NK-92 treated with Interleukin-12 subunit alpha and Interleukin-12 subunit beta, amount 100 ng/mL, for 24 hours (cell line): Measurements from ENCODE around the gene GPC5.

Source experiments
- DNase-seq: peaks from one replicate; lab custom pipeline; 2025; lab: John Stamatoyannopoulos, UW

Gene GPC5

GRCh38 chr13:91459485-91459884 is 61.1 kb downstream of the GPC5 start:
- DNase-seq = no peak

DNA sequence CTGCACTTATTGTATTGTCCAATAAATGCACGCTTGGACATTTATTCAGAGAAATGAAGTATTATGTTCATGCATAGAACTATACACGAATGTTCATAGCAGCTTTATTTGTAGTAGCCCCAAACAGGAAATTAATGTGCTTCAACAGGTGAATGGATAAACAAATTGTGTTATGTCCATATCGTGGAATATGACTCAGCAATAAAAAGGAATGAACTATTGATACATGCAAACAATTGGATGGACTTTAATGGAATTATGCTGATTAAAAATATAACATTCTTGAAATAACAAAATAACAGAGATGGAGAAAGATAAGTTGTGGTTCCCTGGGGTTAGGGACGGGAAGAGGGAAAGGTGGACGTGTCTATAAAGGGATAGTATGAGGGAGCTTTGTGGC is 65.9 kb downstream of the GPC5 start:
- DNase-seq = no peak

DNA sequence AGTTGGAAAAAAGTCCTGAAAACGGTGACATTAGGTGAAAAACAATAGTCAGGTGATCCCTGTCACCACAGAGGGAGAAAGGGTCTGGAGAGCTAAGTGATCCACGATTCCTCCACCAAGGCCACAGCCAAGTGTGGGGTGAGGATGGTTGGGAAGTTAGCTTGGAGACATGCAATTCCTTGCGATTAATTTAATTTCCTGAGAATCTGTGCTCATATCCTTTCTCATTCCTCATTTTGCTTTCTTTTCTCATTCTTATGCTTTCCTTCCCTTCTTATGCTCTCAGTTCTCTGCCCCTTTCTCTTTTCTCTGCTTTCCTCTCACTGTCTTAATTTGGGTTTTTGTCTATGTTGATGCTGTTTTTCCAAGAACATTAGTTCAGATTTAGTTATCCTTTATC is 68.8 kb downstream of the GPC5 start:
- no peak for DNase-seq

DNA sequence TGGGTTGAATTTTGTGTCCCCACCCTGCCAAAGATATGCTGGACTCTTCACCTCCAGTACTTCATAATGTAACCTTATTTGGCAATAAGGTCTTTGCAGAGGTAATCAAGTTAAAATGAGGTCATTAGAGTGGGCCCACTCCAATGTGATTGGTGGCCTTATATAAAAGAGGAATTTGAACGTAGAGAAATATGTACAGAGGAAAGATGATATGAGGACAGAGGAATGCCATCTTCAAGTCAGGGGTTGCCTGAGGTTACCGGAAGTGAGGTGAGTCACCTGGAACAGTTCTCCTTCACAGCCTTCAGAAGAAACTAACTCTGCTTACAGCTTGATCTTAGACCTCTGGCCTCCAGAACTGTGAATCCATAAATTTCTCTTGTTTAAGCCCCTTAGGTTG is 69.9 kb downstream of the GPC5 start:
- no peak for DNase-seq

DNA sequence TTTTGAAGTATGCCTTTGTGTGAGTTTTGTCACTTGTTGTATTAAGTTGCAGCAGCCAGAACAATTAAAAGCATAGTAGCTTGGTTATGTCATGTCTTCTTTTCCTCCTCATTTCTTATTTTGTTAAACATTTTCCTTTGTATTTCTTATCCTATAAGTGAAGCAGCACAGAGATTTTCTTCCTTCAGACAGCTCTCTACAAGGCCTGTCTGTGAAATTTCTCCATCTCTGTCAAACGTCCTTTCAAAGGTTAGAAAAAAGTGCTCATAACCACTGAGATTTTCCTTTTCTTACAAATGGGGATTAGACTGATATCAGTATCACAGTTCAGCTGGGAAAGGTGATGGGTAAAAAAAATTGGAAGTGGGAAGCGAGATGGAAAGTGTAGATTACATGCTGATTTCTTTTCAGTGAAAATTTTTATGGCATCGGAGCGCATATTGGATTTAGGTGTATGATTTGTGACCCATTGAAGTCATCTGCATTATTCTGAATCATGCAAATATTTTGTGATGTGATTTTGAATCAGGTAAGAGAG is 71.7 kb downstream of the GPC5 start:
- no peak for DNase-seq

GRCh38 chr13:91470681-91471080 is 72.3 kb downstream of the GPC5 start:
- DNase-seq = no peak

- no peak for DNase-seq
These were observed 84.0 kb downstream of the GPC5 start for GRCh38 chr13:91482427-91482826.

- DNase-seq = no peak
These were observed 93.6 kb downstream of the GPC5 start for GRCh38 chr13:91491980-91492379.

- DNase-seq = no peak
These were observed 95.0 kb downstream of the GPC5 start for GRCh38 chr13:91493442-91493841.

DNA sequence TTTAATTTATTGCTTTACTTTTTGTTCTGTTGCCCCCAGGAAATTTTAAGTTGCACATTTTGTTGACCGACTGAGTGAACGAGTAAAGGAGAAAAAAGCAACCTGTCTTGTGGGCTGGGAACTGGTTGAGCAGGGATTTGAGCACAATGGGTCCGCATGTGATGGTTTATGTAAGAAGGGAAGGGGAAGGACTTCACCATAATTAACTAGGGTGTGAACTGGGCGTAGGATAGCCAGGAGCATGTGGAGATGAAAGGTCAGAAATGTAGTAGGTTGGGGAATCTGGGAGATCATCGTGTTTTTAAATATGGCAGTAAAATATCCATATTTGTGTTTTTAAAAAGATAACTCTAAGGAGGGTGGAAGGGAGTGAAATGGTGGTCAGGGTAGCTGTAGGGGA is 99.9 kb downstream of the GPC5 start:
- DNase-seq = no peak

- no peak for DNase-seq
These were observed 105.8 kb downstream of the GPC5 start for GRCh38 chr13:91504216-91504615.

DNA sequence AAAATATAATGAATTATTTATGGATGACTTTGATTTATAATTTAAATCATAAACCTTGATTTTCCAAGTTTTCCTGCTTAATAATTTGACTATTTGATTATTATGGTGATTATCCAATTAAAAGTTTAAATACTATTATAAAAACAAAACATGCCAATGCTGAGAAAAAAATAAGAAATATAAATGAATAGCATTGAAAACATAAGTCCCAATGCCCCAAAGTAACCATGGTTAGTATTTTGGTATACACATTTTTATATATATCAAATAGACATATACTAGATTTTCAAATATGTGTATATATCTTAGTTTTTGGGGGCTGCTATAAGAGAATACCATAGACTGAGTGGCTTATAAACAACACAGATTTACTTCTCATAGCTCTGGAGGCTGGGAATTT is 108.3 kb downstream of the GPC5 start:
- no peak for DNase-seq

GRCh38 chr13:91510058-91510457 is 111.6 kb downstream of the GPC5 start:
- no peak for DNase-seq

- DNase-seq = no peak
These were observed 115.4 kb downstream of the GPC5 start for GRCh38 chr13:91513790-91514189.

DNA sequence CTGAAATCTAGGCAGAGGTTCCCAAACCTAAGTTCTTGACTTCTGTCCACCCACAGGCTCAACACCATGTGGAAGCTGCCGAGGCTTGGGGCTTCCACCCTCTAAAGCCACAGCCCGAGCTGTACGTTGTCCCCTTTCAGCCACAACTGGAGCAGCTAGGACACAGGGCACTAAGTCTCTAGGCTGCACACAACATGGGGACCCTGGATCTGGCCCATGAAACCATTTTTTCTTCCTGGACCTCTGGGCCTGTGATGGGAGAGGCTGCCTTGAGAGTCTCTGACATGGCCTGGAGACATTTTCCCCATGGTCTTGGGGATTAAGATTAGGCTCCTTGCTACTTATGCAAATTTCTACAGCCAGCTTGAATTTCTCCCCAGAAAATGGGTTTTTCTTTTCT is 118.4 kb downstream of the GPC5 start:
- DNase-seq = no peak

GRCh38 chr13:91520952-91521351 is 122.5 kb downstream of the GPC5 start:
- DNase-seq = no peak

DNA sequence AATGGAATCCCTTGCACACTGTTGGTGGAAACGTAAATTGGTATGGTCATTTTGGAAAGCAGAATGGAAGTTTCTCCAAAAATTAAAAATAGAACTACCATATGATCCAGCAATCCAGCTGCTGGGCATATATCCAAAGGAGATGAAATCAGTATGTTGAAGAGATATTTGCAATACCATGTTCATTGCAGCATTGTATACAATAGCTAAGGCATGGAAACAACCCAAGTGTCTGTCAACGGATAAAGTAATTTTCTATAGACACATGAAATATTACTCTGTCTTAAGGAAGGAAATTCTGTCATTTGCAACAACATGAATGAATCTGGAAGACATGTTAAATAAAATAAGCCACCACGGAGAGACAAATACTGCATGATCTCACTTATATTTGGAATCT is 124.7 kb downstream of the GPC5 start:
- no peak for DNase-seq

GRCh38 chr13:91526543-91527033 is 128.2 kb downstream of the GPC5 start:
- DNase-seq = no peak

DNA sequence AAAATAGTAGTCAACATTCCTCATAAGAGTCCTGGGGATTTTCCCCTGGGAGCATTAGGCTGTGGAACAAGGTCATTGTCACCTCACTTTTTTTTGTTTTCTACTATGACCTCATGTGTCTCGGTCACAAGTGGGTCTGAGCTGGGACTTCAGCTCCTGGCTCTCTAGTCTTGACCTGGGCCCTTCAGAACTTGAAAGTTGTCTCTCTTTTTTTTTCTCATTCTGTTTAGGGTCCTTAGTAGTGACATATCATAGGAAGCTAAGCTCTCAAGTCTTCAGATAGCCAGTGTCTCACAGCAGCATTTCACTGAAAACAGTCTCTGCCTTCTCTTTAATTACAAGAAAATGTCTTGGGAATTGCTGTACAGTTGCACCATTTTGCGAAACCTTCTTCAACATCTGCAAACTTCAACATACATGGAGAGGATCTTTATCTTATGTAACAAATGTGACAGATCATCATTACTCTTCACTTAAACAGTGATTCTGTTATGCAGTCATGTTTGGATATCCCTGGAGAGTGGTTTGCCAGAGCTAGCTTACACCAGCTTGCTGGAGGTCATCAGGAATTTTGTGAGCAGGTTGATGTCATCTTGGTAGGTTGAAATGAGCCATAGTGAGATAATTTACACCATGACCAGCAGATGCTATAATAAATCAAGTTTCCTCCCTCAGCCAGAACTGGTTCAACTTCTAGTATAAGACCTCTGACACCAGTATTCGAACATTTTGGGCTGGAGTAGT is 131.5 kb downstream of the GPC5 start:
- DNase-seq = no peak

GRCh38 chr13:91531646-91532045 is 133.2 kb downstream of the GPC5 start:
- DNase-seq = no peak

- DNase-seq = no peak
These were observed 134.9 kb downstream of the GPC5 start for GRCh38 chr13:91533354-91533753.

DNA sequence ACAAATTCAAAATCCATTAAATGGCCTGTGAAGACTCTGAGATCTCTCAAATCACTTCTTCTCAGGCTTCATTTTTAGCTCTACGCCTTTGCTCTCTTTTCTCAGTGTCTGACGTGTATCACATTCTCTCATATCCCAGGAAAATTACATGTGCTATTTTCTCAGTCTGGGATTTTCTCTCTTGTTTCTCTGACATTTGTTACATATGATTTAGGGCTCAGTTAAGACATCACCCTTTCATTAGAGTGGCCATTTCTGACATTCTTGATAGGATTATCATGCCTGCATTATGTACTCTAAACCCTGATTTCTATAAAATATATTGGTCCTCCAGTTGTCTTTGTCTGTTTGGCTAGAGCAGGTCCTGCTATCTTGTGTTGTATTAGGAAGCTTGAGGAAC is 136.6 kb downstream of the GPC5 start:
- no peak for DNase-seq

GRCh38 chr13:91537376-91537775 is 139.0 kb downstream of the GPC5 start:
- DNase-seq = no peak
